ENCODE measurements around the gene TTI1.

GRCh38 chr20:38032585-38033329 lies 499 bp downstream of the TTI1 start:
- no peak for TF ChIP-seq CTCF (IDR thresholded peaks at IDR 0.05; ENCODE audit: poor library complexity)
- no peak for TF ChIP-seq EZH2phosphoT487 (IDR thresholded peaks at IDR 0.05; ENCODE audit: low read depth, severe bottlenecking, unreplicated experiment)
- TF ChIP-seq EZH2 (IDR thresholded peaks at IDR 0.05; ENCODE audit: borderline replicate concordance) = no peak

Data from hepatocyte (in vitro differentiated cells).